Measurements from ENCODE around the gene CD22. TPM values are rescaled to one million over a fixed set of nuclear protein-coding genes. Genes with fewer than 3 reads are reported as not detected.

Gene CD22
- total and polyA plus RNA-seq, 4 donors, result 0.15 to 4.1 (median 1.3) TPM

GRCh38 chr19:35297922-35298321, 31.1 kb upstream of the CD22 start:
- Histone ChIP-seq H3K9me3 (ENCODE audit: control insufficient read depth in 4 of 4, low read length in 3 of 4) (no peaks in the 10 kb centered on the region), H3K4me3 (ENCODE audit: low read depth in 1 of 3, low read length in 3 of 3) (no peak overlapping the region), H3K27me3 (ENCODE audit: control insufficient read depth in 4 of 4, insufficient read depth in 4 of 4, low read length in 3 of 4) (no peaks in the 10 kb centered on the region), H3K36me3 (ENCODE audit: control insufficient read depth in 4 of 4, insufficient read depth in 3 of 4, low read depth in 1 of 4, low read length in 3 of 4) (no peaks in the 10 kb centered on the region), H3K9ac (ENCODE audit: low read depth in 1 of 2, low read length in 2 of 2) (no peak overlapping the region), H3K4me1 (ENCODE audit: control insufficient read depth in 4 of 4, insufficient read depth in 4 of 4, low read length in 3 of 4) (no peaks in the 10 kb centered on the region), H3K27ac (ENCODE audit: low read depth in 1 of 2, low read length in 2 of 2) (no peak overlapping the region)
- no peak for DNase-seq (ENCODE audit: low spot score)
- 98% methylated on average over 2 of the region's 2 CpGs for WGBS
- TF ChIP-seq FOXA1 (IDR thresholded peaks at IDR 0.05) (no peak), RAD21 (IDR thresholded peaks at IDR 0.05) (no peak), NR2F2 (IDR thresholded peaks at IDR 0.05) (no peak), SP1 (IDR thresholded peaks at IDR 0.05) (no peak), TAF1 (conservative IDR thresholded peaks at IDR 0.05) (no peak), YY1 (IDR thresholded peaks at IDR 0.05) (no peak)

GRCh38 chr19:35298561-35298972, 30.4 kb upstream of the CD22 start:
- TF ChIP-seq FOXA2 (IDR thresholded peaks at IDR 0.05), result no peak
- no peak for TF ChIP-seq REST (IDR thresholded peaks at IDR 0.05)
- no peak for TF ChIP-seq HNF4G (IDR thresholded peaks at IDR 0.05)
- TF ChIP-seq TAF1 (conservative IDR thresholded peaks at IDR 0.05), result no peak
- TF ChIP-seq ZBTB33 (IDR thresholded peaks at IDR 0.05), result no peak
- no peak for TF ChIP-seq YY1 (IDR thresholded peaks at IDR 0.05)
- TF ChIP-seq JUND (IDR thresholded peaks at IDR 0.05), result no peak
- no peak for TF ChIP-seq ATF3 (IDR thresholded peaks at IDR 0.05)
- TF ChIP-seq CTCF (IDR thresholded peaks at IDR 0.05; ENCODE audit: low read depth, low read length, missing input control), result no peak
- no peak for TF ChIP-seq FOXA1 (IDR thresholded peaks at IDR 0.05)
- no peak for TF ChIP-seq EGR1 (IDR thresholded peaks at IDR 0.05; ENCODE audit: low read depth in 2 of 2)
- no peak for TF ChIP-seq NR2F2 (IDR thresholded peaks at IDR 0.05)
- no peak for TF ChIP-seq RXRA (IDR thresholded peaks at IDR 0.05)
- TF ChIP-seq GABPA (IDR thresholded peaks at IDR 0.05 in 1 of 2, conservative IDR thresholded peaks at IDR 0.05 in 1 of 2), result no peak
- TF ChIP-seq MAX (IDR thresholded peaks at IDR 0.05), result no peak
- no peak for TF ChIP-seq RAD21 (IDR thresholded peaks at IDR 0.05)
- no peak for TF ChIP-seq HNF4A (conservative IDR thresholded peaks at IDR 0.05)
- no peak for TF ChIP-seq SP1 (IDR thresholded peaks at IDR 0.05)
- no peak overlapping the region for H3K27ac ChIP-seq (ENCODE audit: low read depth in 1 of 2, low read length in 2 of 2)
- no peaks in the 10 kb centered on the region for H3K9me3 ChIP-seq (ENCODE audit: control insufficient read depth in 4 of 4, low read length in 3 of 4)
- no peaks in the 10 kb centered on the region for H3K27me3 ChIP-seq (ENCODE audit: control insufficient read depth in 4 of 4, insufficient read depth in 4 of 4, low read length in 3 of 4)
- H3K9ac ChIP-seq (ENCODE audit: low read depth in 1 of 2, low read length in 2 of 2), result no peak overlapping the region
- H3K4me3 ChIP-seq (ENCODE audit: low read depth in 1 of 3, low read length in 3 of 3), result no peak overlapping the region
- H3K4me1 ChIP-seq (ENCODE audit: control insufficient read depth in 4 of 4, insufficient read depth in 4 of 4, low read length in 3 of 4), result no peaks in the 10 kb centered on the region
- no peak for DNase-seq (ENCODE audit: low spot score)
- H3K36me3 ChIP-seq (ENCODE audit: control insufficient read depth in 4 of 4, insufficient read depth in 3 of 4, low read depth in 1 of 4, low read length in 3 of 4), result no peaks in the 10 kb centered on the region
- WGBS, result 96% methylated on average over 5 of the region's 5 CpGs
